K562 (cell line): ENCODE results near the gene SPIC. TPM values are rescaled to one million over a fixed set of nuclear protein-coding genes. Genes with fewer than 3 reads are reported as not detected.
A peak's percentile ranks its signal among the peaks of the same experiment; 100 is the strongest.

Source experiments
- ATAC-seq: fragments of 200-7000 bp; cut with Tn5 transposase; 3 replicates; pipeline ENCODE4 v1.9.1; 2020; ENCODE audit warnings: moderate library complexity
- BruUV-seq: library from RNA; stranded (reverse); fragments of 400-500 nt; replicated peaks from 2 replicates; lab custom pipeline; 2021; lab: Mats Ljungman, UMichigan
- CTCF ChIA-PET: fragments of 300-600 bp; formaldehyde crosslinking; extraction: SDS; loops from one replicate; lab custom pipeline; 2021; ENCODE audit warnings: low intra/inter-chr PET ratio; lab: Yijun Ruan, JAX
- POLR2A ChIA-PET: fragments of 300-600, 350-650 bp; sonication (Branson Sonifier 250); formaldehyde crosslinking; extraction: SDS; loops from one replicate; lab custom pipeline; 2021; ENCODE audit warnings: antibody characterized with exemption, inconsistent platforms; lab: Yijun Ruan, JAX
- DNase-seq, 4 experiments: peaks; one replicate each; pipeline versions ENCODE4 v3.0.0 to v3.0.0-alpha.2; 2011 to 2018; ENCODE audit warnings: low spot score in 3 of 4, mixed read lengths in 3 of 4; ENCODE audit errors: extremely low read depth in 1 of 4
- FAIRE-seq: peaks from 2 replicates; lab custom pipeline; 2011; peaks lifted over from hg19 to GRCh38; lab: Jason Lieb, UNC
- H2AFZ ChIP-seq: 2 replicates; pipeline ENCODE4 v1.6.0; 2011; ENCODE audit warnings: low read depth, low read length, control low read depth, inconsistent platforms
- H3K27ac ChIP-seq: fragments of 200-600 bp; 3 replicates; pipeline ENCODE4 v1.8.0; 2011; ENCODE audit warnings: low read depth, mild to moderate bottlenecking, control low read depth, inconsistent platforms, low read length, moderate library complexity, mixed read lengths; ENCODE audit errors: extremely low read depth
- H3K27me3 ChIP-seq, 2 experiments: fragments of 300-600 bp in 1 of 2; 2 replicates in 1 of 2; 3 replicates in 1 of 2; pipeline versions ENCODE4 v1.6.0 to v1.8.0; 2011; ENCODE audit warnings: inconsistent platforms in 2 of 2, low read length in 2 of 2, mild to moderate bottlenecking in 1 of 2, mixed read lengths in 1 of 2, moderate library complexity in 1 of 2; ENCODE audit not compliant: control insufficient read depth in 2 of 2, insufficient read depth in 2 of 2
- H3K36me3 ChIP-seq: fragments of 300-600 bp; 3 replicates; pipeline ENCODE4 v1.8.0; 2011; ENCODE audit warnings: mild to moderate bottlenecking, low read length, inconsistent platforms; ENCODE audit not compliant: control insufficient read depth, insufficient read depth
- H3K4me1 ChIP-seq, 2 experiments: fragments of 200-600 bp in 1 of 2; replicated peaks in 1 of 2; 2 replicates in 1 of 2; 3 replicates in 1 of 2; pipeline versions ENCODE4 v1.5.1 to v1.8.0; 2011; ENCODE audit warnings: inconsistent platforms in 2 of 2, low read length in 2 of 2, mild to moderate bottlenecking in 1 of 2, mixed read lengths in 1 of 2, moderate library complexity in 1 of 2; ENCODE audit not compliant: control insufficient read depth in 2 of 2, insufficient read depth in 2 of 2
- H3K4me2 ChIP-seq: 2 replicates; pipeline ENCODE4 v1.6.1; 2011; ENCODE audit warnings: low read length, control low read depth, inconsistent platforms, mixed read lengths; ENCODE audit not compliant: insufficient read depth
- H3K4me3 ChIP-seq: fragments of 200-600 bp; sonication (generic), shearing (Covaris generic); 2 replicates; pipeline ENCODE4 v1.5.1; 2016; ENCODE audit warnings: control low read depth, inconsistent platforms
- H3K79me2 ChIP-seq: fragments of 200-600 bp; 3 replicates; pipeline ENCODE4 v1.8.0; 2011; ENCODE audit warnings: low read length, inconsistent platforms; ENCODE audit not compliant: control insufficient read depth, insufficient read depth
- H3K9ac ChIP-seq, 2 experiments: 2 replicates each; pipeline versions ENCODE4 v1.6.0 to v1.6.1; 2011; ENCODE audit warnings: low read depth in 2 of 2, low read length in 2 of 2, control low read depth in 1 of 2, inconsistent platforms in 1 of 2, mild to moderate bottlenecking in 1 of 2, mixed read lengths in 1 of 2; ENCODE audit not compliant: insufficient read depth in 1 of 2
- H3K9me1 ChIP-seq: one replicate; pipeline ENCODE4 v1.6.0; 2011; ENCODE audit warnings: inconsistent platforms, mild to moderate bottlenecking, low read length, moderate library complexity; ENCODE audit not compliant: control insufficient read depth, insufficient read depth
- H3K9me3 ChIP-seq: replicated peaks from 2 replicates; pipeline ENCODE4 v1.5.1; 2011; ENCODE audit warnings: low read depth, low read length, inconsistent platforms; ENCODE audit not compliant: control insufficient read depth, insufficient read depth
- H4K20me1 ChIP-seq: replicated peaks from 2 replicates; pipeline ENCODE4 v1.6.1; 2011; ENCODE audit warnings: low read length, inconsistent platforms, mixed read lengths; ENCODE audit not compliant: control insufficient read depth, insufficient read depth
- BRCA1 ChIP-seq, 2 experiments: fragments of 450-650 bp in 1 of 2; sonication (generic) in 1 of 2; formaldehyde crosslinking in 1 of 2; IDR thresholded peaks; 2 replicates each; pipeline versions ENCODE4 v1.5.0 to v1.6.1; 2017 to 2020; ENCODE audit warnings: mild to moderate bottlenecking in 1 of 2, missing genetic modification reagents in 1 of 2
- CTCF ChIP-seq, 3 experiments: IDR thresholded peaks in 2 of 3; conservative IDR thresholded peaks in 1 of 3; 2 replicates each; pipeline ENCODE4 v1.5.1; 2011 to 2012; ENCODE audit warnings: low read length in 3 of 3, mild to moderate bottlenecking in 3 of 3, control low read depth in 2 of 3, improper control_type of control experiment in 1 of 3, inconsistent platforms in 1 of 3, low read depth in 1 of 3, mixed read lengths in 1 of 3, moderate library complexity in 1 of 3; ENCODE audit not compliant: insufficient read depth in 2 of 3
- RAD21 ChIP-seq, 2 experiments: fragments of 250-450 bp in 1 of 2; fragments of 450-650 bp in 1 of 2; sonication (Bioruptor Pico) in 1 of 2; formaldehyde crosslinking in 1 of 2; IDR thresholded peaks in 1 of 2; conservative IDR thresholded peaks in 1 of 2; 2 replicates each; pipeline versions ENCODE4 v1.4.0 to v1.8.0; 2020 to 2022; ENCODE audit warnings: mild to moderate bottlenecking in 2 of 2, moderate library complexity in 1 of 2
- WGBS: fragments of 100-300 bp; shearing (Covaris generic); methylation state at CpG from one replicate; pipeline ENCODE4 v1.1.6; 2016; ENCODE audit warnings: low coverage, mixed read lengths; ENCODE audit not compliant: insufficient coverage; ENCODE audit errors: missing lambda C conversion rate; 5-methylcytosine and 5-hydroxymethylcytosine counted together
- in situ Hi-C: fragments of 300-500 bp; cut with MboI; formaldehyde crosslinking; loops from 4 replicates; pipeline ENCODE4 v1.15.0; 2018; ENCODE audit warnings: inconsistent platforms, mixed read lengths
- intact Hi-C: fragments of 100-400 bp; cut with micrococcal nuclease; formaldehyde crosslinking; loops from 2 replicates; pipeline ENCODE4 v1.14.2; 2022
- polyA plus RNA-seq, 8 experiments: library from polyadenylated mRNA; depleted of rRNA in 4 of 8; stranded (reverse) in 5 of 8; unstranded in 3 of 8; fragments of >200 nt; fragmentation: Nextera tagmentation in 2 of 8; fragmentation: Illumina TruSeq in 1 of 8; extraction: Ambion mirVana in 2 of 8; extraction: Trizol in 1 of 8; gene quantifications; 2 replicates each; pipeline versions ENCODE4 v1.2.1 to v1.2.3, GENCODE V29; 2011 to 2014; ENCODE audit warnings: inconsistent platforms in 1 of 8, missing spikeins in 1 of 8
- total RNA-seq, 7 experiments: library from RNA; depleted of rRNA in 6 of 7; stranded (reverse); fragments of >200 nt in 6 of 7; fragmentation: Illumina TruSeq in 2 of 7; extraction: Trizol in 2 of 7; gene quantifications; 2 replicates each; pipeline versions ENCODE4 v1.2.1 to v1.2.3, GENCODE V29; 2011 to 2021; ENCODE audit warnings: low replicate concordance in 1 of 7

SPIC gene
- total and polyA plus RNA-seq, 9 of the 15 experiments (the other 6 are each of a cell fraction or from before 2014, with no cell fraction given) = not detected

GRCh38 chr12:101490286-101490920, 15.3 kb downstream of the SPIC start:
- Histone ChIP-seq H3K9me1 (no peaks in the 10 kb centered on the region), H4K20me1 (no peaks in the 10 kb centered on the region), H3K4me2 (no peak overlapping the region), H3K36me3 (no peaks in the 10 kb centered on the region), H3K79me2 (no peaks in the 10 kb centered on the region), H3K27ac (no peak overlapping the region), H3K27me3 (peaks cover 0 to 6% of the 10 kb centered on the region in 2 experiments; a peak in 2 of 5 replicates), H3K9me3 (no peaks in the 10 kb centered on the region), H3K9ac (no peak overlapping the region), H2AFZ (no peak overlapping the region), H3K4me1 (no peaks in the 10 kb centered on the region), H3K4me3 (no peak overlapping the region)
- intact Hi-C loops (loop anchor here (10.0 kb wide), 1 partner anchor 264 kb away; no protein-coding TSS in a partner anchor), in situ Hi-C loops (no loop called here)
- CTCF ChIA-PET = no interaction called here
- FAIRE-seq = peak; percentile 26
- BruUV-seq = no TSS peak
- peak; percentile 83 for ATAC-seq
- POLR2A ChIA-PET = interaction anchor here (0.6 kb wide), 1 partner anchor 267 kb away, joined by 3 read pairs; no protein-coding TSS in a partner anchor
- DNase-seq = peak in 2 of 4 experiments; percentile 18 to 21
- TF ChIP-seq BRCA1 (IDR thresholded peaks at IDR 0.05) = no peak
- TF ChIP-seq BRCA1 (CRISPR knock-in tag; IDR thresholded peaks at IDR 0.05) = no peak
- peak; percentile 12 to 54; a peak in 2 of 4 replicates for TF ChIP-seq RAD21 (CRISPR knock-in tag; conservative IDR thresholded peaks at IDR 0.05 in 1 of 2, IDR thresholded peaks at IDR 0.05 in 1 of 2)
- TF ChIP-seq CTCF (IDR thresholded peaks at IDR 0.05 in 2 of 3, conservative IDR thresholded peaks at IDR 0.05 in 1 of 3; ENCODE audit: insufficient read depth in 2 of 3, low read depth in 1 of 3, low read length in 3 of 3) = peak; percentile 46 to 54 (median 50); a peak in 4 of 6 replicates
- WGBS = 0% methylated on average over 3 of the region's 3 CpGs
